ENCODE measurements around the gene COMT. TPM values are rescaled to one million over a fixed set of nuclear protein-coding genes. Genes with fewer than 3 reads are reported as not detected.

Gene COMT
- total RNA-seq, 1 donor from 2014 or later = 104 TPM

DNA sequence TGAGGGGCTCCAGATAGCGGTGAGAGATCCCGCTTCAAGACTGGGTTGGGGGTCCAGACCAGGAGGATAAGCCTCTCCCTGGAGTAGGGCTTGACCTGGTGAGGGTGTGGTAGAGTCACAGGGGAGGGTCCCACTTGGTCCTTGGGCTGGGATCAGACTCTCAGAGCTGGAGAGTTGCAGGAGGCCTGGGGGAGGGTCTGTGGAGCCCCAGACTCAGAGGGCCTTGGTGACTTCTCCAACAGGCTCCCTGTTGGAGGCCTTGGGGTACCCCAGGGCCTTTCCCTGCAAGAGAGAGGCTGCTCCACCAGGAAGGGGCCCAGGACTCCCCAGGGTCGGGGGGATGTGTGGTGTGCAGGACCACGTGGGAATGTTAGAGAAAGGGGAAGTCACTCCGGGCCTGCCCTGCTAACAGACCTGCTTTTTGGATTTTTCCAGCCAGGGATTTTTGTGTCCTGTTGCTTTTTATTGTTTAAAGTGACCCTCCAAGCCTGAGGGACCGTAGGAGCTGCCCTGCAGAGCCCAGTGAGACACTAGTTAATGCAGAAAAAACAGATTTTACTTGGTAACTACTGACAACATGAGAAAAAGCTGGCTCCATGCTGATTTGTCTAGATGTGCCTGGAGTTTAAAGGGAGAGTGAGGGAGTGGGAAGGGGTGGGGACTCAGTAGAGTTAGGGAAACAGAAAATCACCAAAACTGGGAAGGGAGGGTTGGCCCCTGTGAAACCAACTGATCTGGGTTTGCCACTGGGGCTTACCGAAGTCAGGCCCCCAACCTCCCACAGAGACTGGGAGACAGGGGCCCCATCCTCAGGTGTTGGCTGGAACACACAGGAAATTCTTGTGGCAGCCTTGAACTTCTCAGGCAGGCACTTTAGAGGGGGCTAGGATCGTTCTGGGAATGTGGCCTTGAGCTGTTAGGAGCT lies 847 bp downstream of the COMT start:
- no peak for DNase-seq (ENCODE audit: missing footprints)
- peak; percentile 67 for ATAC-seq
- intact Hi-C loops (cut with DNase I) = no loop called here

GRCh38 chr22:19943082-19944026 lies 1.8 kb downstream of the COMT start:
- DNase-seq (ENCODE audit: missing footprints) (no peak), ATAC-seq (peak; percentile 45)
- intact Hi-C loops (cut with DNase I) = no loop called here

GRCh38 chr22:19948057-19948760 lies 6.6 kb downstream of the COMT start:
- intact Hi-C loops (cut with DNase I) = no loop called here
- DNase-seq (ENCODE audit: missing footprints) = no peak
- no peak for ATAC-seq

- peak; percentile 28 for DNase-seq (ENCODE audit: missing footprints)
- ATAC-seq = peak; percentile 24
- intact Hi-C loops (cut with DNase I) = no loop called here
These were observed 9.8 kb downstream of the COMT start for GRCh38 chr22:19951346-19951745.

DNA sequence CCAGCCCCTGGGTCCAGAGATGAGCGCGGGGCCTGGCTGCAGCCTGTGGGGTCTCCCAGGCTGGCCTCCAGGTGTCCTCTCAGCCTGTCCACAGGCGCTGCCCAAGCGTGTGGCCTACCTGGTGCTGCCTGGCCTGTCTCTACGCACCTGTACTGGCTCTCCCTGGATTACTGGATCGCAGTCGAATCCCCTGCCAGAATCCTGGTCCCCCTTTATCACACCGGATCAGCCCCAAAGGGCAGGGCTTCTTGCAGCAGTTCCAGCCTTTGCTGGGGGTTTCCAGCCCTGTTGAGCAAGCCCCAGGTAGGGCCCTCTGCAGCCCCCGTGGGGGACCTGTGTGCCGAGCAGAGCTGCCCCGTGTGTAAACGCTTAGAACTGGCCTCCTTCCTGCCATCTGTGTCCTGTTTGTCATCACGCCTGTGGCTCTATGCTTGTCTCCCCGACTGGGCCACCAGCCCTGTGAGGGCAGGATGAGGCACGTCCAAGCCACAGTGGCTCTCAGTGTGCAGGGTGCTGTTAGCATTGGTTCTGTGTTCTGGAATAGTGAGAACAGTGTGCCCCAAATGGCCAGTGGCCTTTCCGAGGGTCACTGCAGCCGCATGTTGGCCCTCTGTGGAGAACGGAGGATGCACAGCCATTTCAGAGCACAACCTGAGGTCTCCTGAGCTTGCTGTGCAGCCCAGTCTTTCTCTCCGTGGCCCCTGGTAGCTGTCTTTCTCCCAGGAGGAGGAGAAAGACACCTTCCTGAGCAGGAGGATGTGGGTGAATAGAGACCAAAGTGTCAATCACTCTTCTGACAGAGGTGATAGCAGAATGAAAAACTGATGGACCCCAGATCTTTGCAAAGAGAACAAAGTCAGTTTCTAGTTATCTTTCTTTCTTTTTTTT lies 13.9 kb downstream of the COMT start:
- no peak for ATAC-seq
- DNase-seq (ENCODE audit: missing footprints) = peak; percentile 65
- intact Hi-C loops (cut with DNase I) = no loop called here

DNA sequence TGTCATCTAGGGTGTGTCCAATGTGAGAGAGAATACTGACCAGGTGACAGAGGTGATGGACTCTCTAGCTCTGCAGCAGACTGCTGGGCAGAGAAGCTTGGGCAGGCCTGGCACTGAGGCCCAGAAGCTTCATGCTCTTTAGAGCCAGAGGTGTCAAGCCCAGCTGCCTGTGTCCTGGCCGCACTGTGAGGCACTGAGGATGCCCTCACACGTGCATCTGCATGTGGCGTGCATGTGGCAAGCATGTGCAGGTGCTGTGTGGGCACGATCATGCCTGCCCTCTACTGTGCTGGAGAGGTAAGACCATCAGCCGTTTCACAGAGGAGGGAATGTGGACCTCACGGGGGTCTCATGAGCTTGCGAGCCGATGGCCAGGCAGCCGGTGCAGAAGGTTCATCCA lies 15.9 kb downstream of the COMT start:
- intact Hi-C loops (cut with DNase I) = no loop called here
- ATAC-seq (no peak), DNase-seq (ENCODE audit: missing footprints) (peak; percentile 48)

GRCh38 chr22:19958083-19959042 lies 16.8 kb downstream of the COMT start:
- DNase-seq (ENCODE audit: missing footprints) = peak; percentile 66
- intact Hi-C loops (cut with DNase I) = no loop called here
- peak; percentile 7 for ATAC-seq

DNA sequence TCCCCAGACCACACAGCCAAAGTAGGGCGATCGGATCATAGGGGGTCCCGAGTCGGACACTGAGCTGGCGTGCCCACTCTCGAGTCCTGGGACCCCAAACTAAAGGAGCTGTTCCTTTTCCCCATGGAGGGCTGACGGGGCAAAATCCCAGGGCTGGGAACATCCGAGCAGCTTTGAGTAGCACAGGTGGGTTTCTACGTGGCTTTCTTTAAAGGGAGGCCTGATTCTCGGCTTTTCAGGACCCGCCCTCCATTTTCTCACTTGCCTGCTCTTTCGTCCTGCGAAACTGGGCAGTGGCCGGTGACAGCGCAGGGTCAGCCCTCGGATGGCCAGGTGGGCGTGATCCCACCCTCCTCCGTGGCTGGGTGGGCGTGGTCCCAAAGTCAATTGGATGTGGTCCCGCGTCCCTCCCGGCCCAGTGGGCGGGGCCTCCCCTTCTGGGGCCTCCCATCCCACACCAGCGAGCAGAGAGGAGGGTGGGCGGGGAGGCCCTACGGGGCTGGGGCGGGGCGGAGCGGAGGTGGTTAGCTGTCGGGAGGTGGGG lies 17.5 kb downstream of the COMT start:
- DNase-seq (ENCODE audit: missing footprints) (peak; percentile 83), ATAC-seq (peak; percentile 74)
- intact Hi-C loops (cut with DNase I) = no loop called here

GRCh38 chr22:19959587-19960490 lies 18.3 kb downstream of the COMT start:
- intact Hi-C loops (cut with DNase I) = loop anchor here (10.0 kb wide), 1 partner anchor 125 kb away; the partner anchor contains the start of gene DGCR8
- ATAC-seq (peak; percentile 39), DNase-seq (ENCODE audit: missing footprints) (peak; percentile 57)

GRCh38 chr22:19960491-19961200 lies 19.1 kb downstream of the COMT start:
- ATAC-seq = no peak
- DNase-seq (ENCODE audit: missing footprints) = peak; percentile 9
- intact Hi-C loops (cut with DNase I) = loop anchor here (10.0 kb wide), 1 partner anchor 124 kb away; the partner anchor contains the start of gene DGCR8

DNA sequence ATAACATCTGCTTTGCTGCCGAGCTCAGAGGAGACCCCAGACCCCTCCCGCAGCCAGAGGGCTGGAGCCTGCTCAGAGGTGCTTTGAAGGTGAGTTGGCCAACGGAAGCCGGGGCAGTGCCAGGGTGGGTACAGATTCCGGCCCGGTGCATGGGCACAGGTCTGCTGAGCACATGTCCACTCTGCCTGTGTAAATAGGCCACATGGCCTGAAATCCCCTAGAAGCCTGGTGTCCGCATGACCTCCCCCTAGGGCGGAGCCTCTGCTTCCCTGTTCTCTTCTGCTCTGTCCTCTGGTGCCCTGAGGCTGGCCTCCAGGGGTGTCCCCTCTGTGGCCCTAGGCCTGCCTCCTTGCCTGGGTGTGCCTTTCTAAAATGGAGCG lies 19.6 kb downstream of the COMT start:
- ATAC-seq (no peak), DNase-seq (ENCODE audit: missing footprints) (peak; percentile 61)
- intact Hi-C loops (cut with DNase I) = loop anchor here (10.0 kb wide), 1 partner anchor 124 kb away; the partner anchor contains the start of gene DGCR8

- intact Hi-C loops (cut with DNase I) = loop anchor here (10.0 kb wide), 1 partner anchor 123 kb away; the partner anchor contains the start of gene DGCR8
- peak; percentile 60 for DNase-seq (ENCODE audit: missing footprints)
- ATAC-seq = no peak
These were observed 20.3 kb downstream of the COMT start for GRCh38 chr22:19961868-19962245.

DNA sequence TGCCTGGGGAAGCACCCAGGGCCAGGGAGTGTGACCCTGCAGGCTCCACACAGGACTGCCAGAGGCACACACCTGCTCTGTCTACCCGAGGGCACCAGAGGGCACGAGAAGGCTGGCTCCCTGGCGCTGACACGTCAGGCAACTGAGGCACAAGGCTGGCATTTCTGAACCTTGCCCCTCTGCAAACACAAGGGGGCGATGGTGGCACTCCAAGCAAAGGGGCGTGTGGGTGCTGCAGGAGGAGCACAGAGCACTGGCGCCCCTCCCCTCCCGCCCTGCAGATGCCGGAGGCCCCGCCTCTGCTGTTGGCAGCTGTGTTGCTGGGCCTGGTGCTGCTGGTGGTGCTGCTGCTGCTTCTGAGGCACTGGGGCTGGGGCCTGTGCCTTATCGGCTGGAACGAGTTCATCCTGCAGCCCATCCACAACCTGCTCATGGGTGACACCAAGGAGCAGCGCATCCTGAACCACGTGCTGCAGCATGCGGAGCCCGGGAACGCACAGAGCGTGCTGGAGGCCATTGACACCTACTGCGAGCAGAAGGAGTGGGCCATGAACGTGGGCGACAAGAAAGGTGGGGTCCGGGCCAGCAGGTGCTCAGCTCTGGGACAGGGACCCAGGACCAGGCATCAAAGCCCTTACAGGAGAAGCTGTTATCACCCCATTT lies 20.8 kb downstream of the COMT start:
- DNase-seq (ENCODE audit: missing footprints) (peak; percentile 77), ATAC-seq (no peak)
- intact Hi-C loops (cut with DNase I) = loop anchor here (10.0 kb wide), 1 partner anchor 122 kb away; the partner anchor contains the start of gene DGCR8
